HG02623 (cell line): ENCODE measurements around the gene RBMS3.

Experiments used
- ATAC-seq: cut with Tn5 transposase; IDR thresholded peaks from one replicate; pipeline ENCODE4 v1.9.1; 2021; ENCODE audit warnings: moderate library complexity; ENCODE audit not compliant: unreplicated experiment

Gene RBMS3

DNA sequence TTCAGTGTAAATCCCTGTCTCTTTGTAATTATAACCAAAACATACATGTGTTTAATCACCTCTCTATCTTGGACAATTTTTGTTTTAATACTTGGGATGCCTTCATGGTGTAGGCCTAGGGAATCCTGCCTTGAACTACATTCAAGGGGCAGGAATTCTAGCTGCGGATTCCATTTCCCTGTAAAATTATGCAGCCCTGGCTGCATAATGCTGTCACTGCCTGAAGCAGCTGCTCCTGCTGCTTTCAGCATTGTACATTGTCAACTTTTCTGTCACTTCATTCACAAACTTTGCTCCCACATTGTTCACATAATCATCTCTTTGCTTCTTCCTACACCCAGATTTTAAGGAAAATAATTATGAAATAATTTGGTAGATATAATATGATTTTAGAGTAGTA, 638.7 kb downstream of the RBMS3 start:
- no peak for ATAC-seq

DNA sequence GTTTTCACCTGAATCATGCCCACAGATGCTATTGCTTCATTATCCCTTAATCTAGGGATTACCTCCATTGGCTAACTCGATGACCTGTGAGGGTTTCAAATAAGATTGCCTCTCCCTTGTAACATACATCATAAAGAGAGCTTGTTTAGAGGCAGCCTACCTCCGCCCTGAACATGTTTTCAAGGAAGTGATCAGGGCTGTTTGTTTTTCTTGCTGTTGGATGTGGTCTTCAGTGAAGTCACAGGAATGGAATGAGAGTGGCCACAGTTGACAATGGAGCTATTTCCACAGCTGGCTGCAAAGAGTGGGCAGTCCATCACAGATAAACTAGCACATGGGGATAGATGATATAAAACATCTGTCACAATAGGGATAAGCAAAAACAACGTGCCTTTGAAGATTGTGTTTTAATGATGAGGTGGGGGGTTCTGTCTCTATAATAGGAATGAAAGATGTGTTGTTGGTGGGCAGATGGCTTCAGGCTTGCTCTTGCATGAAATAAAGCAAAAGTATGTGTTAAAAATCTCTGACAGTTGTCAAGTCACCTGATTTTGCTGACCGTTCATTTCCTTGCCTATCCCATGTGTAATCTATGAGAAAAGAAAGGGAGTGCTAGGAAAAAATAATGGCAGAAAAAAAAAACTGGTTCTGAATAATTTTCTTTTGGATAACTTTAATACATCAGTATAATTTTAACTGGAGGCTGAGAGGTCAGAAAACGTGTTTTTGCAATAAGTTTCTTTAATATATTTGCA, 642.3 kb downstream of the RBMS3 start:
- no peak for ATAC-seq

DNA sequence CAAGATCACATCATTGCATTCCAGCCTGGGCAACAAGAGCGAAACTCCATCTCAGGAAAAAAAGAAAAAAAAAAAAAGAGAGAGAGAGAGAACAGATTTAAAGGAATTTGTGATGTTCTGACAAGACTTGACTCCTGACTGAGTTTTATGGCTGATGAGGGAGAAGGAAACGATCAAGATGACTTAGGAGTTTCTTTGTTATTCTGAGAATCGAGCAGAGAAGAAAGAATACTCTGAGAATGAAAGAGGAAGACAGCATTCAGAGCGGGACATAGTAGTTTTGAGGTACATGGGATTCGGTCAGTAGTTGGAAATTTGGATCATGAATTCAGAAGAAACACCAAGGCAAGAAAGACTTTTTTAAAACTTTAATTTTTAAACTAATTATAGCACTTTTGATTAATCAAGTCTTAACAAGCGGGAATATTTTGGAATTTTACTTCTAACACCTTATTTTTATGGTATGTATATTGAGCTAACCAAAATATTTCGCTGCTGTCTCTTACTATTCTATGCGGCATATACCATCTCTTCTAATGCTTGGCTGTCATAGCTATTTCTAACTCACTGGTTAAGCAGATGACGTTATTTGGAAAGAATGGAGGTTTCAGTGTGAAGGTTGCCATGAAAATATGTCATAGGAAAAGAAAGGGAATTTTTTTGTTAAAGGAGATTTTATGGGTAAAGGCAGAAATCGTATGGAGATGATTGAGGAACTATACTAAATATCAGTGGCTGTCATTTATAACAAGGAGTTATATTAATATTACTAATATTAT, 644.1 kb downstream of the RBMS3 start:
- ATAC-seq, result no peak

DNA sequence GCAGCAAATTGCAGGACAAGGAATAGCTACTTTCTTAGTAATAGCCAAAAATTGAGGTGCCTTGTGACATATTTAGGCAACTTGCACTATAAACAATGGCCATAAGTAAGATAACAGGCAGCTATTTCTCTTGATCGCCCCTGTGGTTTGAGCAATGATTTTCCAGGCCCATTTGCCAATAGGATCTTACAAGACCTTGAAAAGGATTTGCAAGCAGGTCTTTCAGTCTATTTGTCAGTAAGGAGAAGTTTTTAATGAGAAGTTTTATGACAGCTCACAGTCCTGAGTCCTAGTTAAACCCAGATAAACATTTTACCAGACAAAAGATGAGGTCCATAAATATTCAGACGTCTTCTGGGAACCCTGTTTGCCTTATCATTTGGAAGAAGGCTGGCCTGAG, 645.5 kb downstream of the RBMS3 start:
- ATAC-seq, result no peak

DNA sequence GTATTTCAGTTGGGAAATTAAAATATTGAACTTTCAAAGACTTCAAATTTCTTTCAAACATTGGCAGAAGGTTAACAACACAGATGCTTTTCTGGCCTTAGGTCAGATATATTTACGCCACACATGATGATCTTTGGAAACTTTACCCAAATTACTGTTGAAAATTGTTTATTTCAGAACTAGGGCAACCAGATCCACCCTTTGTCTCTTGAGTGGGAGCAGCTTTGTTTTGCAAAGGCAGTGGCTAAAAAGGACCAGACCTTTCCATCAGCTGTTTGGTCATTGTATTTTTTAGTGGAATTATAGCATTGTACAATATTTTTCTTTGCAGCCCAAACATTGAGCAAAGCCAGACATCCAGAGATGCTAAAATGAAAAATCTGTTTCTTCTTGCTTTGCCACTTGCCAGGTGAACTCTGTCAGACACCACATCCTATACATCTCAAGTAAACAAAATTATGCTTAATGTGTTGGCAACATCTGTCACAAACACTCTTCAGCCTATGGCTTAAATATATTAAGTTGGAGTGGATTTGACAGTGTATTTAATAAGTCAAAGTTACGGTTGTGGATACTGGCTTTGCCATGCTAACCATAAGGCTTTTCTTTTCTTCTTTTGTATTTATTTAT, 651.9 kb downstream of the RBMS3 start:
- no peak for ATAC-seq

DNA sequence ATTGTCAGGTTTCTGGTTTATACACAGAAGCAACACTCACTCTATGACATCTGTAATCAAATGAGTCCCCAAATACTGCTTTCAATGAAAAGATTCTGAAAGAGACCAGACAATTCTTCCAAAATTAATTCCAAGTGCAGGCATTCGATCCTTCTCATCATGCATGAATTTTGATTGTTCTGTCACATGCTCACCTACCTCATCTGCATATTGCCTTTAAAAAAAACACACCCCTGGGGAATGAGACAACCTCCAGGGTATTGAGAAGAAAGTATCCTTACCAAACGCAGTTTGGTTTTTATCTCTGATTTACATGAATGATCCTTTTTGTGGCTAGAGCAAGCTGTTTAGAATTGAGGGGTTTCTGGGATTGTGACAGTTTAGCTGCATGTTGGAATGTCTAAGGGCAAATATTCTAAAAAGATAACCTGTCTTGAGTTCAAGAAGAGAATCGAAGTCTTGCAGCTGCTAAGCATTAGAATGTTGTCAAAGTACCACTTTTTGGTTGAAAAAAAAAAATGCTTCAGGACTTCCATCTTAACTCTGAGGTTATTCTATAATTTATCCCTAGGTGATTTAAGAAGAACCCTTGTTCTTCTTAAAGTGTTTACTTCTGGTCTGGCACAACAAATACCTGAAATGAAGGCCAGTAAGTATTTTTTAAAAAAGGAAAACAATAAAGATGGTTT, 653.1 kb downstream of the RBMS3 start:
- ATAC-seq, result no peak

DNA sequence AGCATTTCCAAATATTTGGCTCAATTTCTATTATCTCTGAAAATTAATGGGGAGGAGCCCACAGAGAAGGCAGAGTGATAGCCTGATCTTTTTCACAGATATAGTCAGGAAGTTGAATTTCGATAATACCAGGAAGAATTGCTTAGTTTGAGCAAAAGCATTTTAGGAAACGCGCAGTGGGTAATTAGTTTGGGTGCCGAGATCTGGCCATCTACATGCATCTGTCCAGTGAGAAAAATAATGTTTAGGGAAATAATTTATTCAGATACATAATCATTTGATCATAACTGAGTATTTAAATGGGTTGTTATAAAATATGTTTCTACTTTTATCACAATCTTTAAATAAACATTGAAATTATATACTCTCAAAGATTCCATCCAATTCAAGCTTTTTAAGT, 653.9 kb downstream of the RBMS3 start:
- ATAC-seq, result no peak

DNA sequence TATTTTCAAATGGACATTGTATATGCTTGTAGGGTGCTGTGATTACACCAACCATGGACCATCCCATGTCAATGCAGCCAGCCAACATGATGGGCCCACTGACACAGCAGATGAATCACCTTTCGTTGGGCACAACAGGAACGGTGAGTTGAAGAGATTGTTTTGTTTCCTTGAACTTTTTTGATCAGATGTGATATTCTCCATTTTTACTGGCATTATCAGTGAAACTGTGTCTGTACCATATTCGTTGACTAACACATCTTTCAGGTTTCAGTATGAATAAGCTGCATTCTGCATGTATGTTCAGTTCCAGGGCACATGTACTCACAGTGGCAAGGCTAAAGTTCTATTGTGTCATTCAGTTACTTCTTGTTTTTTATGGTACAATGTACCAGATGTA, 655.2 kb downstream of the RBMS3 start:
- no peak for ATAC-seq

DNA sequence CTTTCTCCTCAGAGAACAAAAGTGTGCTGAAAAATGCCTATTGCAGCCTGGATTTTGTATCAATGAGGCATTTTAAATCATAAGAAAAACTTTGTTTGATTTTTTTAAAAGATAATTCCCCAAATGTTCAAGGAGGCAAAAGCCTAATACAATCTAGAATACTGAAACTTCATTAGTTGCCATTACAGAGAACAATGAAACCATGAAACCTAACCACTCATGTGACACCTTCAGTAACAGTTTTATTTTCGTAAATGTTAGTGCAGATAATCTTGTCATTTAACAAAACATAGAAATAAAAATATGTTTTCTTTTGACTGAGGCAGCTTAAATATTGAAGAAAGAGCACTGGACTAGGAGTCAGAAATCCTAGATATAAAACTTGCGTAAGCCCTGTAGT, 655.9 kb downstream of the RBMS3 start:
- no peak for ATAC-seq

DNA sequence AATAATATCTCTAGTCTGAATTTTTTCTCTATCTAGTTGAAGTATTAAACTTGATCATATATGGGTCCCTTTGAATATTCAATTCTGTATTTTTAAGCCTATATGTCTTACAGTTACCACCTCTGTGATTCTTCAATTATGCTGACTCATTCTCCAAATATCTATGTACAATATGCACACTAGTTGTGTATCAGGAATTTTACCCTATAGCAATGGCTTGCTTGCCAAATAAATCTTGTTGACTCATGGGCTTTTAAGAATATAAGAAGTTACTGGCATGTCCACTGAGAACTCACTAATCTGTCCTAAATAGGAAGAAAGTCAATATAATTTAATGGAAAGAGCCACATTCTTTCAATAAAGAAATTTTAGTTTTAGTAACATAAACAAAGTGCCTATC, 656.3 kb downstream of the RBMS3 start:
- no peak for ATAC-seq

DNA sequence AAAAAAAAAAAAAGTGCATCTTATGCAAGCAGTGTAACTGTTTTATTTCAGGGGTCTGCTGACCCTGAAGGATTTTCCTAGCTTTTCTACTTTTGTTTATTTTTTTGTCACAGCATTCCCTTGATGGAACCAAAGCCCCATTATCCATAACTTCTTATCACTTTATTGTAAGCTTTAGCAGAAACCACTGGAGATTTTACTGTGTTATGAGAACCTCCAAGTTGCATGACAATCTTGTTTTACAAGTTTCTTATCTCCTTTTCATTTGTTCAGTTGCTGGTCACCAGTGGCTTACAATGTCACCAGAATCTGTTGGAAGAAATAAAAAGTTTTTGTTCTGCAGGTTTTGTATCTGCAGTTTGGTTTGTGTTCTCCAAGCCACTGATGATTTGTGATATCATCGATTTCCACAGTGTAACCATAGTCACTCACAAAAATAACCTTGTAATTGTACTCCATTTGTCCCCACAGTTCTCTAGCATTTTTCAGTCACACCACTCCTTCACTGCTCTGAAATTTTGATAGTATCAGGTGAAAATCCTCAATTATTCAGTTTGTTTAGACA, 660.0 kb downstream of the RBMS3 start:
- no peak for ATAC-seq

DNA sequence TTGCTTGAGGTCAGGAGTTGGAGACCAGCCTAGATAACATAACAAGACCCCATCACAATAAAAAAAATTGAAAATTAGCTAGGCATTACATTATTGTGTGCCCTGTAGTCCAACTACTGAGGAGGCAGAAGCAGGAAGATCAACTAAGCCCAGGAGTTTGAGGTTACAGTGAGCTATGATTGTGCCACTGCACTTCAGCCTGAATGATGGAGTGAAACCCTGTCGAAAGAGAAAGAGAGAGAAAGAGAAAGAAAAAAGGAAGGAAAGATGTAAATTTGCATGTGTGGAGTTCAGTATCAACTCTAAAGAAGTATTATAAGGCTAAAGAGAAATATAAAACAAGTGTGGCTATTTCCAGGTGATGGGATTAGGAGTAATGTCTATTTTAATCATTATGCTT, 661.4 kb downstream of the RBMS3 start:
- ATAC-seq, result no peak

DNA sequence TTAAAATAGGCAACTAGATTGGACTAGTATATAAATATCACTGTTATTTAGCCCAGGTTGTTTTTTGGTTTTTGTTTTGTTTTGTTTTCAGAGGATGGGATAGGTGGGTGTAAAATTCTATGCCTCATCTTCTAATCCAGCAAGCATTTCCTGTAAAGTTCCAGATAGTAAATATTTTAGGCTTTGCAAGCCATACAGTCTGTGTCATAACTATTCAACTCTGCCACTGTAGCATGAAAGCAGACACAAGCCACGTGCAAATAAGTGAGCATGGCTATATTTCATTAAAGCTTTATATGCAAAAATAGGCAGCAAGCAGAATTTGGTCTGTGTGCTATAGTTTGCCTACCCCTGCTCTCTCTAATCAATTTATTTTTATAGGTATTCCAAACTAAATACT, 668.3 kb downstream of the RBMS3 start:
- no peak for ATAC-seq

DNA sequence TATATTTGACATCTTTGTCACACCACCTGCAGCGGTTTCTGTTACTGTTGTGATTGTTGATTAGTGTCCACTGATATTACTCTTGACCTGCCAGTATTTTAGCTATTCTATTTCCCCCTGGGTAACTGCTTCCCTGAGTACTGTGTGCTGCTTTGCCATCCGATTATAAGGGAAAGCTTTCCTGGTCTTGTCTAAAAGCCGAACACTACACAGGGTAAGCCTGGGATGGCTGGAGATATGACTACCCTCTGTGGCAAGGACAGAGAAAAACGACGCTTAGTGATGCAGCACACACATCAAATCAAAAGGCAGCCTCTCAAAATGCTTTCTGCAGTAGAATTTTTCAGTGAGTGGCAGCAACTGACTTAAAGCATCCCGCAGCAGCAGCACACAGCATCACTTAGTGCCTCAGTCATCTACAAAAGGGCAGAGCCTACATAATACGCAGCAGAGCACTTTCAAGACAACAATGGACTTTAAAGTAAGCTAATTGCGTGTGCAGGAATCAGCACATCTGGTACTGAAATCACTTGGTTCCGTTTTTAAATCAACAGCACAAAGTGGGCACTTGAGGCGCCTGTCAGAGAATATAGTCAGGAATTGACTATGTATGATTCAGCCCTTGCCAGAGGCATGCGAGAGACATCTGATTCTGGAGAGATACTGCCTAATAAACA, 669.2 kb downstream of the RBMS3 start:
- no peak for ATAC-seq

DNA sequence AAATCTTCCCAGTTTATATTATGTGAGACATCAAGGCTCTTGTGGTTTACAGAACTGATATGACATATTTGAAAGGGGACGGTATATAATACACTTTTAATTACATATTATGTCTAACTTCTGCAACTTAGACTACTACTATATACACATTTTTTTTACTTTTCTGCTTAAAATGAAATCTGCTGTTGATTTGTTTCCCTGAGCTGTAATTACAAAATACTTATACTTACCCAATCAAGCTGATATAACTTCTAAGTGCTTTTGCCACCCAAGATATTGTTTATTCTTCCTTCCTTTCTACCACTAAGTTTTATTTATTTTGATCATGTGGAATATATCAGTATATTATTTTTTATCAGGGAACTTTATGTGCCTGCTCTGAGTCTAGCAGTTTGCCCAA, 671.6 kb downstream of the RBMS3 start:
- no peak for ATAC-seq

DNA sequence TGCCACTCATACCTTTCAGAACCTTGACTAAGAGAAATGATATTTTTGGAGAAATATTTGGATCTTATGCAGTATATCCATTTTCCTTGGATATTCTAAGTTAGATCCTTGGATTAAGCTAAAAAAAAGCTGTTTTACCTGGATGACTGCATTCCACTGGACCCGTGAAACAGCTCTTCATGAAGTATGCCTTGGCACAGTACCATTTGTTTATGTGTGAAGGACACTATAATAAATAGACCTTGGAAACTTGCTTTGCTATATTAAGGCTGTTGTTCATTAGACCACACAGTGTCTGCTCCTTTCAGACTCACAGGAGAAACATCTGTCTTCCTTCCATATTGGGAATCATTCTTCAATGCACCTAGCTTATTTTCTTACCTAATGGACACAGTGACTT, 674.5 kb downstream of the RBMS3 start:
- ATAC-seq, result no peak

DNA sequence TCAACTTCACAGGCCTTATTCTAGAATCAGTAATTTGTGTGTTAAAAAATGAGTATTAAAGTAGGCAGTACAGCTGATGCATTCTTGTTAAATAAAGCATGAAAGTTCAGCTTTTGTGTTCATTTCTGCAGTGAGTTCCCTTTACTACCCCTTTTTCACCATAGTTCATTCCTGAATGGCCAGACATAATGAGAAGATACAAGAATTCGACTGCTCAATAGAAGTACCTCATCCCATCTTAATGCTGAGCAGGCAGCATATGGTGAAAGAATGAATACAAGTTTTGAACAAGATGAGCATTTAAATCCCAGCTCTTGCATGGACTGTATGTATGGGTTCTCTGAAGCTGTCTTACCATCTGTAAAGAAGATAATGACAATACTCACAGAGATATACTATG, 677.9 kb downstream of the RBMS3 start:
- ATAC-seq, result no peak

DNA sequence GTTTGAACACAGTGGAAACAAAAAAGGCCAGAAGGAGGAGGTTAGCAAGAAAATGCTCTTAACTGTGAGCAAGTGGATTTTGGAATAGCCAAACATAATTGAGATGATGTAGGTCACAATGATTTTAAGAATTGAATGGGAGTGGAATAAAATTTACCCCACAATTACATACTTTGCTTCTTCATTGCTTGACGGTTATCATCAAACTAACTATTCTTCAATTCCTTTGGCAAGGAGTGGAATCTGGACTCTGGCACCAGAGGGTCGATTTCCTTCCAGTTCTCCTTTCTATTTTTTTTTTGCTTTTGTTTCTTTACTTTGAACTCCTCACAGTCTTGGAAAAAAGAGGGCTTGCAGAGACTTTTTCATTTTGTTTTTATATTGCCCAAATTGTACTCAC, 691.0 kb downstream of the RBMS3 start:
- no peak for ATAC-seq

DNA sequence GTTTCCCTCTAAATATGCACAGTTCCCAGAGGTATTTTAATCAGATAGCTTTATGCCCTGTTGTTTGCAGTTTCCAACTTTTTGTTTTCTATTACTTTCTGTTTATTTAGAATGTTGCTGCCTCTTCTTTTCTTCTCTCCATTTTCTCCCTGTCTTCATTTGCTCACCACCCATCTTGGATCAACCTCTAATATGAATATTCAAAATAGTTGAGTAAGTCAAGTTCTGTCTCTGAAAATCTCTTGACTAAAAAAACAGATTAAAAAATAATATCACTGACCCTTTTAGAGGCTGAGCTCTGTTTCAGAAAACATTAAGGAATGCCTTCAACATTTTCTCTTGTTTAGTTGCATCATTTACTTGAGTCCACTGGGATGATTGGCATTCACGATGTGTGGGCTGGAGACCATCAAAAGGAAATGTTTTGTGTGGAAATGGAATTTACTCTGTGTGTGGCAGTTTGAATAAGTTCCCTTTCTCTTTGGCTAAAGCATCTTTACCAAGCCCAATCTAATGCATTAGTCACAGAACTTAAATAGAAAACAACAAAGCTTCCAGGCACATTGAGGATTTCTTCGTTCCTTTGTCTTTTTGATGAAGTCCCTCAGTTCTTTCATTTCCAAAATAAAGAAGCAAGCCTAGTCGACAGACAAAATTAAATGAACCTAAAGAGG, 691.6 kb downstream of the RBMS3 start:
- no peak for ATAC-seq

DNA sequence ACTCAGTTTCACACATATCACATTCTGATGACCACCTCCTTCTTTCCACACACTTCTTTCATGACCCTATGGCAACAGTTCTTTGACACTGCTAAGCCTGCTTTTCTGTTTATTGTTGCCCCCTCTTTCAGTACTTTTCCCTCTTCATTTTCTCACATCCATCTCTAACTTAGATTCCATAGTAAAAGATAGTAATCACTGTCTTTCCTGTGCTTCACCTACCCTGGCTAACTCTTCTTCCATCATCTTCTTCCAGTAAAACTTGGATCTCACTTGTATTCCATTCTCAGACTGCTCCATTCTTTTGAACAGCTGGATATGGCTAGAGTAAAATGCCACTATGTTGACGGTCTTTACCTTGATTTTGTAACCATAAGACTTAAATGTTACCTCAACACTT, 692.9 kb downstream of the RBMS3 start:
- ATAC-seq, result no peak
